Keratinocyte (primary cell): ENCODE measurements around the gene SPTBN4. TPM values are rescaled to one million over a fixed set of nuclear protein-coding genes. Genes with fewer than 3 reads are reported as not detected.

ENCODE experiments used
- DNase-seq: peaks from one replicate; pipeline ENCODE4 v3.0.0-alpha.2; 2011; ENCODE audit warnings: low read depth, missing footprints, low spot score
- FAIRE-seq: peaks from 2 replicates; lab custom pipeline; 2011; peaks lifted over from hg19 to GRCh38; lab: Jason Lieb, UNC
- H2AFZ ChIP-seq: 2 replicates; pipeline ENCODE4 v1.6.0; 2012; ENCODE audit warnings: low read length, control low read depth, inconsistent platforms; ENCODE audit not compliant: control insufficient read depth
- H3K27ac ChIP-seq: 2 replicates; pipeline ENCODE4 v1.5.1; 2011; ENCODE audit warnings: low read length; ENCODE audit not compliant: control insufficient read depth, insufficient read depth
- H3K27me3 ChIP-seq: 3 replicates; pipeline ENCODE4 v1.6.0; 2011; ENCODE audit warnings: low read length; ENCODE audit not compliant: control insufficient read depth, insufficient read depth; ENCODE audit errors: extremely low read depth
- H3K36me3 ChIP-seq, 2 experiments: 2 replicates in 1 of 2; 3 replicates in 1 of 2; pipeline ENCODE4 v1.5.1; 2011; ENCODE audit warnings: low read length in 2 of 2, mild to moderate bottlenecking in 1 of 2; ENCODE audit not compliant: control insufficient read depth in 2 of 2, insufficient read depth in 2 of 2; ENCODE audit errors: extremely low read depth in 1 of 2
- H3K4me1 ChIP-seq: 3 replicates; pipeline ENCODE4 v1.5.1; 2011; ENCODE audit warnings: low read length; ENCODE audit not compliant: control insufficient read depth, insufficient read depth; ENCODE audit errors: extremely low read depth
- H3K4me2 ChIP-seq: 3 replicates; pipeline ENCODE4 v1.6.0; 2011; ENCODE audit warnings: low read depth, low read length; ENCODE audit not compliant: control insufficient read depth, insufficient read depth; ENCODE audit errors: extremely low read depth
- H3K4me3 ChIP-seq, 3 experiments: fragments of 200-600 bp in 1 of 3; sonication (generic) in 1 of 3; 2 replicates in 2 of 3; 3 replicates in 1 of 3; pipeline ENCODE4 v1.5.1; 2011 to 2016; ENCODE audit warnings: low read length in 3 of 3, mild to moderate bottlenecking in 3 of 3, control low read depth in 2 of 3, inconsistent platforms in 1 of 3, low read depth in 1 of 3, mixed read lengths in 1 of 3, mixed run types in 1 of 3, moderate library complexity in 1 of 3; ENCODE audit not compliant: control insufficient read depth in 2 of 3, insufficient read depth in 2 of 3; ENCODE audit errors: extremely low read depth in 1 of 3
- H3K79me2 ChIP-seq: 2 replicates; pipeline ENCODE4 v1.6.0; 2012; ENCODE audit warnings: low read length; ENCODE audit not compliant: control insufficient read depth, insufficient read depth
- H3K9ac ChIP-seq: 3 replicates; pipeline ENCODE4 v1.6.0; 2011; ENCODE audit warnings: low read length; ENCODE audit not compliant: control insufficient read depth, insufficient read depth; ENCODE audit errors: extremely low read depth
- H3K9me1 ChIP-seq: 3 replicates; pipeline ENCODE4 v1.6.0; 2011; ENCODE audit warnings: low read length; ENCODE audit not compliant: control insufficient read depth, insufficient read depth; ENCODE audit errors: extremely low read depth
- H3K9me3 ChIP-seq: 2 replicates; pipeline ENCODE4 v1.5.1; 2012; ENCODE audit warnings: low read depth, low read length; ENCODE audit not compliant: control insufficient read depth
- H4K20me1 ChIP-seq: 3 replicates; pipeline ENCODE4 v1.6.0; 2011; ENCODE audit warnings: low read length; ENCODE audit not compliant: control insufficient read depth, insufficient read depth; ENCODE audit errors: extremely low read depth
- EZH2 ChIP-seq: IDR thresholded peaks from one replicate; pipeline ENCODE4 v1.6.1; 2012; ENCODE audit warnings: inconsistent platforms, mild to moderate bottlenecking, low read length, moderate library complexity
- dilution Hi-C: fragments of 300-500 bp; cut with MboI; formaldehyde crosslinking; loops from one replicate; pipeline ENCODE4 v1.7.0; 2020; ENCODE audit warnings: low sequenced_read_pairs; ENCODE audit not compliant: extremely low pct_ligation_motif_present
- polyA plus RNA-seq, 5 experiments: library from polyadenylated mRNA; depleted of rRNA in 3 of 5; stranded (reverse) in 3 of 5; stranded (forward) in 1 of 5; unstranded in 1 of 5; fragments of >200 nt; gene quantifications; 1 replicate in 1 of 5; 2 replicates in 3 of 5; 3 replicates in 1 of 5; pipeline versions ENCODE4 v1.2.1 to v1.2.3, GENCODE V29; 2011 to 2012; ENCODE audit warnings: missing spikeins in 2 of 5, low read depth in 1 of 5, low replicate concordance in 1 of 5
- TF ChIP-seq, protein P1 (sequence below), 3 experiments: IDR thresholded peaks in 1 of 3; conservative IDR thresholded peaks in 1 of 3; optimal IDR thresholded peaks in 1 of 3; 2 replicates in 2 of 3; 3 replicates in 1 of 3; pipeline versions ENCODE3 to v1.5.1; 2011; ENCODE audit warnings: low read length in 3 of 3, mild to moderate bottlenecking in 3 of 3, moderate library complexity in 2 of 3, control low read depth in 1 of 3, inconsistent platforms in 1 of 3; ENCODE audit not compliant: insufficient read depth in 2 of 3; ENCODE audit errors: extremely low read depth in 1 of 3

The SPTBN4 gene
- polyA plus RNA-seq, 1 donor (not counting 4 experiments of a cell fraction or from before 2014, with no cell fraction given): 0.17 TPM

DNA sequence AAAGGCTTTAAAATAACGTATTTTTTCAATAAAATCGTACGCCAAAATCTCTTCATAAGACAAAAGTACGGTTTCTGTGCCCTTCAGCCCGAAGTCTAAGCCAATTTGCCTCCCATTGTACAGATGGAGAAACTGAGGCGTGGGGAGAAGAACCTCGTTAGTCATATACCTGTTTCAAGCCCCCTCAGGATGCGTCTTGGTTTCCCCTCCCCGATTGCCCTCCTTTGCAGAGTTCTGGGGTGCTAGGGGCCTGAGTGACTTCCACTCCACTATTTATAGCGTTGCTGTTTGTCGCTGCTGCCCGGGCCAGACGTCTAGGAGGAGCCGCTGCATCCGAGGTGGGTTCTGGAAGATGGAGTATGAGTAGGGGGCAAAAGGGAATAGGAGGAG is 132.1 kb downstream of the SPTBN4 start:
- peaks cover 40% of the 10 kb centered on the region for H3K4me1 ChIP-seq
- no peak overlapping the region for H2AFZ ChIP-seq
- peak overlapping the region; percentile 73 for H3K4me2 ChIP-seq
- no peak overlapping the region for H3K9ac ChIP-seq
- H3K36me3 ChIP-seq: no peaks in the 10 kb centered on the region
- peaks cover 41% of the 10 kb centered on the region for H3K27me3 ChIP-seq
- FAIRE-seq (no peak), DNase-seq (no peak)
- H3K9me1 ChIP-seq: no peaks in the 10 kb centered on the region
- TF ChIP-seq, protein P1, sequence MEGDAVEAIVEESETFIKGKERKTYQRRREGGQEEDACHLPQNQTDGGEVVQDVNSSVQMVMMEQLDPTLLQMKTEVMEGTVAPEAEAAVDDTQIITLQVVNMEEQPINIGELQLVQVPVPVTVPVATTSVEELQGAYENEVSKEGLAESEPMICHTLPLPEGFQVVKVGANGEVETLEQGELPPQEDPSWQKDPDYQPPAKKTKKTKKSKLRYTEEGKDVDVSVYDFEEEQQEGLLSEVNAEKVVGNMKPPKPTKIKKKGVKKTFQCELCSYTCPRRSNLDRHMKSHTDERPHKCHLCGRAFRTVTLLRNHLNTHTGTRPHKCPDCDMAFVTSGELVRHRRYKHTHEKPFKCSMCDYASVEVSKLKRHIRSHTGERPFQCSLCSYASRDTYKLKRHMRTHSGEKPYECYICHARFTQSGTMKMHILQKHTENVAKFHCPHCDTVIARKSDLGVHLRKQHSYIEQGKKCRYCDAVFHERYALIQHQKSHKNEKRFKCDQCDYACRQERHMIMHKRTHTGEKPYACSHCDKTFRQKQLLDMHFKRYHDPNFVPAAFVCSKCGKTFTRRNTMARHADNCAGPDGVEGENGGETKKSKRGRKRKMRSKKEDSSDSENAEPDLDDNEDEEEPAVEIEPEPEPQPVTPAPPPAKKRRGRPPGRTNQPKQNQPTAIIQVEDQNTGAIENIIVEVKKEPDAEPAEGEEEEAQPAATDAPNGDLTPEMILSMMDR (optimal IDR thresholded peaks at IDR 0.05 in 1 of 3, IDR thresholded peaks at IDR 0.05 in 1 of 3, conservative IDR thresholded peaks at IDR 0.05 in 1 of 3; ENCODE audit: extremely low read depth in 1 of 3, insufficient read depth in 2 of 3, low read length in 3 of 3): no peak
- no peak for TF ChIP-seq EZH2
- H4K20me1 ChIP-seq: no peaks in the 10 kb centered on the region
- H3K27ac ChIP-seq: no peak overlapping the region
- no peaks in the 10 kb centered on the region for H3K79me2 ChIP-seq
- no peaks in the 10 kb centered on the region for H3K9me3 ChIP-seq
- dilution Hi-C loops: no loop called here
- no peak overlapping the region for H3K4me3 ChIP-seq

DNA sequence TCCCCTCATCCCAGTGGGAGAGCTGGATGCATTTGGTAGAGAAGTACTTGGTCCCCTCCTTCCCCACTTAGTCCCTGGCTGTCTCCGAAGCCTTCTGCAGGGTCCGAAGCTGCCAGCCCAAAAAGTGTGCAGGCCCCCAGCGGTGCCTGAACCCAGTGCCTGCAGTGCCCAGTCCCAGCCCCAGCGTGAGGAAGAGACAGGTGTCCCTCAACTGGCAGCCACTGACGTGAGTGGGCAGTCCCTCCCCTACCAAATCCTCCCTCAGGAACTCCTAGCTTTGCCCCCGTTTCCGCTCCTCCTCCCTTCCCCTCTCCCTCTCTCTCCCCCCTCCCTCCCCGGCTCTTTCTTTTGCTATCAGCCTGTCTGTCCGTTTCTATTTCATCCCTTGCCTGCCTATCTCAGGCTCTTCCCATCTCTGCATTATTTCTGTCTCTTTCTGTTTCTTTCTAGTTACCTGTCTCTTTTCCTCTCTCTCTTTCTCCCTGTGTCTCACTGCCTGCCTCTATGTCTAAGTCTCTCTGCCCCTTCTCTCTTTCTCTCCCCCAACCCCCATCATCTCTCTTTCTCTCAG is 132.6 kb downstream of the SPTBN4 start:
- Histone ChIP-seq H3K4me1 (peaks cover 40% of the 10 kb centered on the region), H3K4me2 (peak overlapping the region; percentile 54), H3K36me3 (no peaks in the 10 kb centered on the region), H3K79me2 (no peaks in the 10 kb centered on the region), H2AFZ (no peak overlapping the region), H3K9ac (no peak overlapping the region), H3K27ac (no peak overlapping the region), H3K4me3 (peak overlapping the region in 1 of 3 experiments; percentile 25), H3K9me1 (no peaks in the 10 kb centered on the region), H4K20me1 (no peaks in the 10 kb centered on the region), H3K27me3 (peaks cover 41% of the 10 kb centered on the region), H3K9me3 (no peaks in the 10 kb centered on the region)
- dilution Hi-C loops: no loop called here
- TF ChIP-seq EZH2: no peak
- TF ChIP-seq, protein P1 (optimal IDR thresholded peaks at IDR 0.05 in 1 of 3, IDR thresholded peaks at IDR 0.05 in 1 of 3, conservative IDR thresholded peaks at IDR 0.05 in 1 of 3; ENCODE audit: extremely low read depth in 1 of 3, insufficient read depth in 2 of 3, low read length in 3 of 3): no peak
- DNase-seq (no peak), FAIRE-seq (no peak)
